BLaER1 (cell line): ENCODE data around the gene TMEM179.

ENCODE experiments used
- H3K27ac ChIP-seq: shearing (Covaris generic); formaldehyde crosslinking; 2 replicates; pipeline ENCODE4 v1.8.1; 2022
- H3K27me3 ChIP-seq: shearing (Covaris generic); formaldehyde crosslinking; 2 replicates; pipeline ENCODE4 v1.8.1; 2022
- H3K36me3 ChIP-seq: shearing (Covaris generic); formaldehyde crosslinking; 2 replicates; pipeline ENCODE4 v1.8.1; 2022
- H3K4me1 ChIP-seq: shearing (Covaris generic); formaldehyde crosslinking; 2 replicates; pipeline ENCODE4 v1.8.1; 2022
- H3K4me2 ChIP-seq: shearing (Covaris generic); formaldehyde crosslinking; 2 replicates; pipeline ENCODE4 v1.8.1; 2022
- H3K4me3 ChIP-seq: shearing (Covaris generic); formaldehyde crosslinking; 2 replicates; pipeline ENCODE4 v1.8.1; 2022
- H3K9ac ChIP-seq: shearing (Covaris generic); formaldehyde crosslinking; 2 replicates; pipeline ENCODE4 v1.8.1; 2022
- H3K9me3 ChIP-seq: shearing (Covaris generic); formaldehyde crosslinking; 2 replicates; pipeline ENCODE4 v1.8.1; 2022
- H4K20me1 ChIP-seq: shearing (Covaris generic); formaldehyde crosslinking; 2 replicates; pipeline ENCODE4 v1.8.1; 2022
- Cebpa-rat ChIP-seq: shearing (Covaris generic); IDR thresholded peaks from 2 replicates; pipeline ENCODE4 v1.8.1; 2022

Gene TMEM179

DNA sequence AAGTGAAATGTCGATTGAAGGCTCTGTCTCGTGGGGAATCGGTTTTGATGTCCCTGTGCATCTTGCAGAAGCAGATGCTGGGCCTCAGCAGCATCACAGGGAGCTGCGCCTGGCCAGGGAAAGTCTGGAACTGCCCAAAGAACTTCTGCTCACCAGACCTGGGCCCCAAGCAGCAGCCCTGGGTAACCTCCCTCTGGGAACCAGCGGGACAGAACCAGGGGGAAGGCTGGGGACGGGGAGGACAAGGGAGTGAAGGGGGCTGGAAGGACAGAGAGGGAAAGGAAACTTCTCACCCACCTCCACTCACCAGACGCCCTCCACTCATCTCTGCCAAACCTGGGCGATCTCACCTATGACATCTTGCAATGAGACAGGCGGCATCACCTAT is 51.8 kb downstream of the TMEM179 start:
- no peaks in the 10 kb centered on the region for H3K27me3 ChIP-seq
- no peak for TF ChIP-seq Cebpa-rat

DNA sequence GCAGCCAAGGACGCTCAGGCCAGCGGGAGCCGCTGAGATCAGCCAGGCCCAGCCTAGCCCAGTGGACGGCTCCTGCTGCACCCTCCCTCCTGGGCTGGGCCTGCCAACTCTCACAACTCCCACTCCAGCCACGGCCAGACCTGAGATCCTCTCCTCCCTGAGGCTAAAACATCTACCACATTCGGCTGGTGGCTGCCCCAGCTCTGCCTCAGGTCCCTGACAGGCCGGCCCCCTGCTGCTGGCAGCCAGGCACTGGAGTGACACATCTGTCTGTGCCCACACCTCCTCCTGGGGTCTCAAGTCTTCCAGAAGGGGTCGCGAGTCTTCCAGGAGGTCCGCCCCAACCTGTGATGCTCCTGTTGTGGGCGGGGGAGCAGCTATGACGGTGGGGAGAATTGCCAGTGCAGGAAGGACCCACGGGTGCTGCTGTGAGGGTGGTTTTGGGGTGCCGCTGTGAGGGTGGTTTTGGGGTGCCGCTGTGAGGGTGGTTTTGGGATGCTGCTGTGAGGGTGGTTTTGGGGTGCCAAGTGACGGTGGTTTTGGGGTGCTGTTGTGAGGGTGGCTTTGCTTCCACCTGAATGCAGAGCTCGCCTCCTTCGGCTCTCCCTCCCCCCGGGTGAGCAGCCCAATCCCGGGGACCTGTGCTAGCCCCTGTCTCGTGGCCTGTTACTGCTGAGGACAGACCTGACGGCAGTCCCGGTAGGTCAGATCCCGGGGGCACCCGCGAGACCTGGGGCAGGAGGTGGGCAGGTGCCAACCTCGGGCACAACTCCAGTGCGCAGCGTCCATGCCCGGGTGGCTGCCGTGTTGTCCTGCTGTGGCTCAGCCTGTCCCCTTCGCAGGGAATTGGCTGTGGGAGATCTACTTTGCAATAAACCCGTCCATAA is 52.5 kb downstream of the TMEM179 start:
- TF ChIP-seq Cebpa-rat: no peak
- H3K9me3 ChIP-seq: no peaks in the 10 kb centered on the region
- H3K27ac ChIP-seq: no peak overlapping the region
- peaks cover 35% of the 10 kb centered on the region for H3K4me1 ChIP-seq
- H4K20me1 ChIP-seq: no peaks in the 10 kb centered on the region
- no peak overlapping the region for H3K4me3 ChIP-seq
- H3K4me2 ChIP-seq: no peak overlapping the region
- H3K9ac ChIP-seq: no peak overlapping the region
- no peaks in the 10 kb centered on the region for H3K27me3 ChIP-seq
- no peaks in the 10 kb centered on the region for H3K36me3 ChIP-seq

More for the DNA sequence above, 51.8 kb downstream of the TMEM179 start:
- Histone ChIP-seq H4K20me1 (no peaks in the 10 kb centered on the region), H3K27ac (no peak overlapping the region), H3K4me3 (no peak overlapping the region), H3K9me3 (no peaks in the 10 kb centered on the region), H3K9ac (no peak overlapping the region), H3K4me2 (no peak overlapping the region), H3K4me1 (peaks cover 42% of the 10 kb centered on the region), H3K36me3 (no peaks in the 10 kb centered on the region)

- no peak overlapping the region; the same call in 1 of the 2 replicates for H3K4me2 ChIP-seq
- H3K9me3 ChIP-seq: no peaks in the 10 kb centered on the region
- peaks cover 25% of the 10 kb centered on the region for H3K4me1 ChIP-seq
- no peak overlapping the region for H3K4me3 ChIP-seq
- TF ChIP-seq Cebpa-rat: no peak
- H3K27ac ChIP-seq: no peak overlapping the region
- no peaks in the 10 kb centered on the region for H3K36me3 ChIP-seq
- no peaks in the 10 kb centered on the region for H4K20me1 ChIP-seq
- no peak overlapping the region for H3K9ac ChIP-seq
- H3K27me3 ChIP-seq: no peaks in the 10 kb centered on the region
Observed at GRCh38 chr14:104550861-104551728, 53.5 kb downstream of the TMEM179 start.

GRCh38 chr14:104550340-104550860 is 54.2 kb downstream of the TMEM179 start:
- Histone ChIP-seq H3K27ac (no peak overlapping the region), H4K20me1 (no peaks in the 10 kb centered on the region), H3K27me3 (no peaks in the 10 kb centered on the region), H3K4me1 (peaks cover 18% of the 10 kb centered on the region), H3K9ac (no peak overlapping the region), H3K4me3 (no peak overlapping the region), H3K36me3 (no peaks in the 10 kb centered on the region), H3K4me2 (no peak overlapping the region), H3K9me3 (no peaks in the 10 kb centered on the region)
- no peak for TF ChIP-seq Cebpa-rat

DNA sequence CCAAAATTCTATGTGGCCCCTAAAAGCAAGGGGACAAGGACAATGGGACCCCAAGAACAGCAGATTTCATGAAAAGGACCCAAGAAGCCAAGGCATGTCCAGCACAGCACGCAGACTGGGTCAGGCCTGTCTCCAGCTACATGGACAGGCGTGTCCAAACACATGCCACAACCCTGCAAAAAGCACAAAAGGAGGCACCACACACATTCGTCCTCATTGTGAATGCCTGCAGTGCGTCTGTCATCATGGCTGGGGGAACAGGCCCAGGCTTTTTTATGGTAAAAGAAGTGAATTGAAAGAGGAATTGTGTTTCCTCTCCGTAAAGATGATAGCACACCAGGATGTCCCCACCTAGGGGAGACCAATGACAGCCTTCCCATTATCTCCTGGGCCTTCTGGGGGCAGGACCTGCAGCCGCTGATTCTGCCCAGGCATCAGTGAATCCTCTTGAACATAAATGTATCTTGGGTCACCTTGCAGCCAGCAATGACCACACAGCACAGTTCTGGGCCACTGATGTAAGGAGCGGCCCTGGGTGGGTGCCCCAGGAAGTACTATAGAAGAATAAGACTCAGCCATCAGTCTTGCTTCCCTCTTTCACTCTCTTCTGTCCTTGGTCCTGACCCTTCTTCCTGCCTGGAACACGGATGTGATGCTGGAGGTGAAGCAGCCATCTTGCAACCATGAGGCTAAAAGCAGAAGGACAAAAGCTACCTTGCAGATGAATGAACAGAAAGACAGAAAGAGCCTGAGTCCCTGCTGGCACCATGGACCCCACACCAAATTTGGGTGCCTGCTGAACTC is 54.8 kb downstream of the TMEM179 start:
- H3K27me3 ChIP-seq: no peaks in the 10 kb centered on the region
- no peaks in the 10 kb centered on the region for H4K20me1 ChIP-seq
- H3K4me3 ChIP-seq: no peak overlapping the region
- no peak overlapping the region for H3K4me2 ChIP-seq
- no peak for TF ChIP-seq Cebpa-rat
- no peak overlapping the region for H3K27ac ChIP-seq
- H3K4me1 ChIP-seq: peaks cover 13% of the 10 kb centered on the region; the same call in 1 of the 2 replicates
- no peaks in the 10 kb centered on the region for H3K9me3 ChIP-seq
- H3K36me3 ChIP-seq: no peaks in the 10 kb centered on the region
- H3K9ac ChIP-seq: no peak overlapping the region

- H3K27ac ChIP-seq: no peak overlapping the region
- H3K9ac ChIP-seq: no peak overlapping the region
- no peaks in the 10 kb centered on the region for H3K36me3 ChIP-seq
- H3K9me3 ChIP-seq: no peaks in the 10 kb centered on the region
- no peaks in the 10 kb centered on the region for H4K20me1 ChIP-seq
- H3K4me3 ChIP-seq: no peak overlapping the region
- H3K4me2 ChIP-seq: no peak overlapping the region
- H3K27me3 ChIP-seq: no peaks in the 10 kb centered on the region
- H3K4me1 ChIP-seq: peaks cover 10% of the 10 kb centered on the region; the same call in 1 of the 2 replicates
- no peak for TF ChIP-seq Cebpa-rat
Observed at GRCh38 chr14:104548802-104549535, 55.6 kb downstream of the TMEM179 start.

- Histone ChIP-seq H3K4me3 (no peak overlapping the region), H3K27ac (no peak overlapping the region), H3K9ac (no peak overlapping the region), H3K36me3 (no peaks in the 10 kb centered on the region), H3K4me1 (peaks cover 7% of the 10 kb centered on the region; the same call in 1 of the 2 replicates), H3K27me3 (no peaks in the 10 kb centered on the region), H3K9me3 (no peaks in the 10 kb centered on the region), H3K4me2 (no peak overlapping the region), H4K20me1 (no peaks in the 10 kb centered on the region)
- no peak for TF ChIP-seq Cebpa-rat
Observed at GRCh38 chr14:104547998-104548700, 56.4 kb downstream of the TMEM179 start.

- Histone ChIP-seq H3K9me3 (no peaks in the 10 kb centered on the region), H3K9ac (no peak overlapping the region), H3K36me3 (no peaks in the 10 kb centered on the region), H3K4me1 (peaks cover 7% of the 10 kb centered on the region; the same call in 1 of the 2 replicates), H3K4me3 (no peak overlapping the region), H3K27ac (no peak overlapping the region), H3K27me3 (no peaks in the 10 kb centered on the region), H3K4me2 (no peak overlapping the region), H4K20me1 (no peaks in the 10 kb centered on the region)
- TF ChIP-seq Cebpa-rat: no peak
Observed at GRCh38 chr14:104547310-104547997, 57.1 kb downstream of the TMEM179 start.
